HS-27A (cell line): ENCODE data around the gene N4BP2L2.

Experiments used
- DNase-seq: peaks from one replicate; pipeline ENCODE4 v3.0.0-alpha.2; 2012; ENCODE audit warnings: low read depth, missing footprints

Gene N4BP2L2

DNA sequence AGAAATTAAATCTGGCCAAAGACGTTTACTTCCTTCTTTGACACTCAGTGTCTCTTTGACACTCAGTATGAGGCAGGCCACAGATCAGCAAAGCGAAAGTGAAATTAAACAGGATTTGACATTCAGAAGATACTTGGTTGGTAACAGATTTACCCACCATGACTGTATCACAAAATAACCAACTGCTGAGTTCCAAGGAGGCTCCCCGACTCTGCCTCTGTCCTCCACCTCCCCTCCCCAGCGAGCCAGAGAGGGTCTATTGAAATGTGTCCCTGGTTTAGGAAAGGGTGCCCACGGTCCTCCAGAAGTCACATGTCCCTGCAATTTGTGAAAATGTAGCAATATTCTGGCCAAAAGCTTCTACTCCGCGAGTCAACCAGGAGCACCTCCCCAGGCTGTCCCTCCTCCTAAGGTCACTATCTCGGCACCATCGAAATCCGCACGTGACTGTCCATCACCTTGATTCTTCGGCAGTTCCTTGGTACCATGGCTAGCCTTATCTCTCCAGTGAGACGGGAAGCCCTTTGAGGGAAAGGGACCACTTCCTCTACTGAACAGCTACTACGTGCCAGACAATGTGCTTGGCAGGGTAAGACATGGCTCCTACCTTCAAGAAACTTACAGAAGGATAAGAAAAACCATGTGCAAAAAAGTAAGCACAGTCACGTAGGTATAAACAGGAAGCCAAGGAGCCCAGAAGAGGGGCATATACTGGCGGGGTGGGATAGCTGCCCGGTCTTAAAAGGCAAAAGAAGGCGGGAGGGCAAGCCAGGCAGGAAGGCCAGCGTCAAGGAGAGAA, 112.2 kb downstream of the N4BP2L2 start:
- DNase-seq = no peak

DNA sequence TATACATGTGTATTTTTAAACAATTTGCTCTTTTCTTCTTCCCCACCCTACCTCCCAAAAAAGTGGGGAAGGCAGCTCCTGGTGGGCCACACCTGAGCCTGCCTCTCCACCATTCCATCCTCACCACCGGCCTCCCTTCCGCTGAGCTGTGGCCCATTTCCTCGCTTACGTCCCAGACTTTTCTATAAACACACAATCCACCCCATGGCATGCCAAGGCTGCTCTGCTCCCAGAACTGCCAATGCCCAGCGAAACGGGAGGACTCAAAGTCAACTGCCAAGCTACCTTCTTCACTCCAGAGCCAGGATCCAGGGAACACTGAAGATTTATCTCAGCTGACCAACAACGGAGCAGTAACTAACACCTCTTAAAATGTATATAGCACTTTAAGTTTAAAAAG, 113.4 kb downstream of the N4BP2L2 start:
- no peak for DNase-seq

DNA sequence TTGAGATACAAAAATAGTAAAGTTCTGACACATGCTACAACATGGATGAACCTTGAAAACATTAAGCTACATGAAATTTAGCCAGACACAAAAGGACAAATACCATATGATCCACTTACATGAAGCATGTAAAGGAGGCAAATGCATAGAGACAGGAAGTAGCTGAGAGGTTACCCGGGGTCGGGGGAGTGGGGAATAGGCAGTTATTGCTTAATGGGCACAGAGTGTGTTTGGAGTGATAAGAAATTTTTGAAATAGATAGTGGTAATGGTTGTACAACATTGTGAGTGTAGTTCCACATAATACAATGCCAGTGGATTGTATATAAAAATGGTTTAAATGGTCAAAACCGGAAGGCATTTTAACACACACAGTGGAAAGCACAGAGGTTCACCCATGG, 115.0 kb downstream of the N4BP2L2 start:
- no peak for DNase-seq

DNA sequence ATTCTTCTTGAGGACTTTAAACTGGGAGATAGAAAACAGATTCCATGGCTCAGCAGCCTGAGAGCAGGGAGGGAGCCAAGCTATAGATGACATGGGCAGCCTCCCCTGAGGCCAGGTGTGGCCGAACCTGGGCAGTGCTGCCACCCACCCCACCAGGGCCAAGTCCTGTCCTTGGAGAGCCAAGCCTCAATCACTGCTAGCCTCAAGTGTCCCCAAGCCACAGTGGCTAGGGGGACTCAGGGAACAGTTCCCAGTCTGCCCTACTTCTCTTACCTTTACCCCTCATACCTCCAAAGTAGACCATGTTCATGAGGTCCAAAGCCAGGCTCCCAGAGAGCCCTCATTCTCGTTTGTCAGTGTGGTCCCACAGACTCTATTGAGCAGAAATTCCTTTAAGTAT, 118.7 kb downstream of the N4BP2L2 start:
- no peak for DNase-seq

DNA sequence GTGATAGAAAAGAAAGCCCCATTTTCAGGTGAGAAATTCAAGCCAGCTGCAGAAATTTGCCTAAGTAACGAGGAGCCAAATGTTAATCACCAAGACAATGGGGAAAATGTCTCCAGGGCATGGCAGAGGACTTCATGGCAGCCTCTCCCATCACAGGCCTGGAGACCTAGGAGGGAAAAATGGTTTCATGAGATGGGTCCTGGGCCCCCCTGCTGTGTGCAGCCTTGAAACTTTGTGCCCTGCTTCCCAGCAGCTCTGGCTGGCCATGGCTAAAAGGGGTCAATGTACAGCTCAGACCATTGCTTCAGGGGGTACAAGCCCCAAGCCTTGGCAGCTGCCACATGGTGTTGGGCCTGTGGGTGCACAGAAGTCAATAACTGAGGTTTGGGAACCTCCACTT, 120.6 kb downstream of the N4BP2L2 start:
- DNase-seq = no peak

DNA sequence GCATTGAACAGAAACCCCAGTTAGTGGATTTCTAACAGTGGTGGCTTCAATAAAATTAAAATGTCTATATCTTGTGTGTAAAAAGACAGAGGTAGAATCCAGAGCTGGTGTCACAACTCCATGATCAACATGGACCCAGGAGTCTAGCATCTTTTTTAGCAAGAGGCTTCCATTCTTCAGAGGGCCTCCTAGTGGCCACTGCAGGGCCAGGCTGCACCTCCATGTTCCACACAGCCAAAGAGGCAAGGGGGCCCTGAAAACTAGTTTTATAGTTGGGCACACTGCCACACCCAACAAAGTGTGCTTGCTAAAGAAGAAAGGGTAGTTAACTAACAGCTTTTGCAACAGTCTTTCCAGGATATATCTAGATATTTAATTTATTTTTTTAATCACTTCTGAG, 123.6 kb downstream of the N4BP2L2 start:
- DNase-seq = no peak

DNA sequence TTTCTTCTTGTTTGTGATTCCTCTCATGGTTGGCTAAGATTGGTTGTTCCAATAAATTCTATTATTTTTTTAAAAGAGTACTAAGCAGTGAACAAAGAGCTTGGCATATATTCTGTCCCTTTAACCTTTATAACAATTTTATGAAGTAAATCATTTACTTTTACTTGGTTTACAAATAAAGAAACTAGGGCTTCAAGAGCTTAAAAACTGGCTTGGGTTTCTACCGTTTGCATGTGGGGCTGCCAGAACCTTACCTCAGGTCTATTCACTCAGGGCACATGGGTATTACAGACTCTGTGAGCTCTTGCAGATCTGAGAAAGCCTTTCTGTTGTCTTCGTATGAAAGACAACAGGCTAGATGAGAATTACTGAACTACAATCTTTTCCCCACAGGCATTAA, 124.0 kb downstream of the N4BP2L2 start:
- DNase-seq = no peak

DNA sequence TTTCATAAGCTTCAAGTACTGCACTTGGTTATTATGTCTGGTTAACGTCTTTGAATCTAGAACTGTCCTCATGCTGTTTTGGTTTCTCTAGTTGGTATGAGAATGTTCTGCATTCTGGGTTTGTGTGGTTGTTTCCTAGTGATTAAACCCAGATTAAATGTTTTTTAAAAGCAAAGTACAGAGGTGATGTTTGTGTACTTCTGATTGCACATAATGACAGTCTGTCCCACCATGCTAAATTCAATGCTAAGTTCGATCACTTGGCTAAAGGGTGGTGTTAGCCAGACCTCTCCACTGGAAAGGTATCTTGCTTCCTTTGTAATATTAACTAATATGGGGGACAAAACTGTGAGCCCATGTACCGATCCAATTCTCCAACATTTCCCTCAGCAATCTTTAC, 125.3 kb downstream of the N4BP2L2 start:
- DNase-seq = no peak

DNA sequence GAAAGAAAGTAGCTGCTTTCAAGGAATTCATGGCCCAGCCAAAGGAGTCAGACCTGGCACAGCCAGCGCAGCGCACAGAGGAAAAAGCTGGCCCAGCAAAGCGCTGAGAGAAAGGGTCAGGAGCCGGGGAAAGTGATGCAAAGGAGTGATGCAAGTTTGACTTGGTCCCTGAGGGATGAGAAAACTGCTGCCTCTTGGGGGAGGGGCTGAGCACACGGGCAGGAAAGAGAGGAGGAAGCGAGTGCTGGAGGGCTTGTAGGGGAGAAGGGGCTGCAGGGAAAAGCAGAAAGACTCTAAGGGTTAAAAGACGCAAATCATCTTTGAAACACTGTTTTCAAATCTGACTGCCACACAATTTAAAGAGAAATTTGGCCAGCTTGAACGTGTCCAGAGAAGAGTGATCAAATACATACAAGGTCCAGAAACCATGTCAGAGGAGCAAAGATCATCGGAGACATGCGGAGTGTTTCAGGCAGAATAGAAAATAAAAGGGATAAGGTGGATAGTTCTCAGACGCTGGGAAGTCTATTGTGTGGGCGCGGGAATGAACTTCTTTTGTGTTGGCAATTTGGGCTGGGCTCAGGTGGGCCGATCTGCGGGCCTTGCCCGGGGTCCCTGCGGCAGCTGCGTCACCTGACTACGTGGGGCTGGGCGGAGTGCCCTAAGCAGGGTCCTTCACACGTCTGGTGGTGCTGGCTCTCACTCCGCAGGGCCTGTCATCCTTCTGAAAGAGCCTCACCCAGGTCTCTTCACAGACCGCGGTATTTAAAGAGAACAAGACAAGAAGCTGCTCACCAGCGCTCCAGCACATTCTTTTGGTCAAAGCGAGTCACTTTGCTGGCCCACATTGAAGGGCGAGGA, 128.8 kb downstream of the N4BP2L2 start:
- DNase-seq = no peak

DNA sequence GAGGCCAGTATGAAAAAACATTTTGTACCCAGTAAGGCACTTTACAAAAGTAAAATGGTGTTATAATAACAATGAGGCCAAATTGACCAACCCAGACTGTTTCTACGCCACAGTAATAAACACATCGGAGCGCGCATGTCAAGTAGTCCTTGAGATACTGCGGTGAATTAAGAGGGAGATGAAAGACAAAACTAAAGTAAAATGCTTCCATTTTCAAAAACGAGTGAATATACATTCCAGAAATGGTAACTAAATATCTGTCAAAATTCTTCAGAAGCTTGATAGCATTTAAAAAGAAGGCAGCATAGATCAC, 129.6 kb downstream of the N4BP2L2 start:
- DNase-seq = no peak

DNA sequence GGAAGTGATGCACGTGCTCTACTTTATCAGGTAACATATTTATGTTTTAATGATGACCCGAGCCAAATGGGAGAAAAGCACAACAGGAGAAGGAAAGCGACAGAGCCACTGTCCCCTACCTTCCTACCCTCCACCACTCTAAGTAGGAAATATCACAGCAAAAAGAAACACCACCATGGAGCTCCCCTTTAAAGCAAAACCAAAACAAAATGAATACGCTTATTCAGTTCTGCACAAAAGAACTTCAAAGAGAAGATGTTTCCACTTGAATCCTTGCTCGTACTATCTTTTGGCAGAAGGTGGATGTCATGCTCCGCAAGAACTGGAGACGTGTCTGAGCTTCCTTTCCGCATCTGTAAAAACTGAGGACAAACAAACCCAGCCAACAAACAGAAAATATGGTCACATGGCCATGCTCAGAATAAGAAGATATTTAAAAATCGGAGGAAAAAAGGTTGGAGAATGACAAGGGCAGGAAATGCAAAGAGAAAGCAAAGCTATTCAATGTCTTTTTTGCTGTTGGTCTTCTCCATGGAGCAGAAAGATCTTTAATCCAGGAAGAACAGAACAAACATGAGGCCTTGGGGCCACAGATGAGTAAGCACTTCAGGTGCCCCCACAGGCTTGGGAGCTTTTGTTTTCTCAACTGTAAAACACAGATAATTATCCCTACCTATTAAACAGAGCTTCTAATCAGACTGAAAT, 130.1 kb downstream of the N4BP2L2 start:
- DNase-seq = no peak

DNA sequence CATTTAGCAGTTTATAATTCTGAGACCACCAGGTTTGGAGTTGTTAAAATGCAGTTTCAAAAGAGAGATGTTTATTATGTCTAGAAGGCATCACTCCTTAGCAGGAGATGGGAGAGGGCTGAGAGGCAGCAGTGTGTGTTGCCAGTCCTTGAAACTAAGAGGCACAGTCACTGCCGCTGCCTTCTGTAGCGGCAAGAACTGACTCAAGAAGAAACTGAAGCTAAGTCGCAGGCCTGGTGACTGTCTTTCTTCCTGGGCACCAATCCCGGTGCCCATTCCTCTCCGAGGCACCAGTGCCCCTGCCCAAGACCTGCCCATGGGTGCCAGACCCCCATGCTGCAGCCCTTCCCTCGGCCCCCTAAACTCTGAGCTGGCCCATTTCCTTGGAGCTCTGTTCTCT, 130.7 kb downstream of the N4BP2L2 start:
- DNase-seq = no peak

DNA sequence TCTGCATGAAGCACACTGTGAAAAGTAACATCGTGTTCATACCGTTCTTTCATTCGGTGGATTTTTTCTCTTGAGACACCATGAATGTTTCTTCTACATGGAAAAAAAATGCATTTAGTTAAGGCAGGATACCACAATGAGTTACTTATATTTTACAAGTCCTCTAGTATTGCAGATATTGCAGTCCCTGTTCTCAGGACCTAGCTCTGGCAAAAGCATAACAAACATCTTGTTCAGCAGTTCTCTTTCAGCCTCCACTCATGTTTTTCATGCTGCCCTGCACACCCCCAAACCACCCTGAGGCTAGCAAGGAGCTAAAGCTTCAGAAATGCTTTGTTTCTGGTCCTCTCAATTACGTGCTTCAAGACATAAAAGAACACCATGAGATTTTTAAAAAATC, 135.5 kb downstream of the N4BP2L2 start:
- DNase-seq = no peak

DNA sequence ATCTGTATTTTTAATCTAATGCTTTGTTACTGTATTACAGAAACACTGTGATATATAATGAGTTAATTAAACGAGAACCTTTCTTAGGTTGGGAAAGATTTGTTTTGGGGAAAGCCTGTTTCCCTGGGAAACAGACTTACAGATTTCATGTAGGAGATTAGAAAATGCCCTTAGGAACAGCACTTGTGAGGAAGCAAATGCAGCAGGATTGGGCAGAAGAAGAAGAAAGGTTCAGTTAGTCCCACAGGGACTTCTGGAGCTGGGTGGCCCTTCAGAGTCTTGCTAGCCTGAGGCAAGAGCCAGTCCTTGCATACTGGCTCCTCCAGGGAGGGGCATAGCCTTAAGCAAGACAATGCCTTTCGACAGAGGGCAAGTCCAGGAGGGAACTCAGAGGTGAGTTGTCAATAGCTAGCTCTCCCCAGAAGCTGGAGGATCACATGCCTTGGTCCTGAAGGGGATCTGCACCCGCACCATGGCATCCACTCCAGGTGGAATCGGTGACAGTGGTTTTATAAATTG, 147.4 kb downstream of the N4BP2L2 start:
- no peak for DNase-seq

DNA sequence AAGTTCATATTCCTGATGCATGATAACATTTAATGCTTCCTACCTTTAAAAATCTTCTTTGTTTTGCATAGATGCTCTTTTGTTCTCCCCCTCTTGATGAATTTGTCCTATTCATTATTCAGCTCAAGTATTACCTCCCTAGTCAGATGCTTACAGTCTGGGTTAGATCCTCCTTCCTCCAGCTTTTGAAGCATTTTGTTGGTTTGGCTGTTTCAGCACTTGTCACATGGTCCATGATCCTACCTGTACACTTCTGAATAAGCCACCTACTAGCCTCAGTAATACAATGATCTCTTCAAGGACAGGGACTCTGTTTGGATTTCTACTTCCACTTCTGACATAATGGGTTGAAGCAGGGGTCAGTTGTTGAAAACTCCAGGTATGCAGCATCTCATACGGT, 148.1 kb downstream of the N4BP2L2 start:
- DNase-seq = no peak

DNA sequence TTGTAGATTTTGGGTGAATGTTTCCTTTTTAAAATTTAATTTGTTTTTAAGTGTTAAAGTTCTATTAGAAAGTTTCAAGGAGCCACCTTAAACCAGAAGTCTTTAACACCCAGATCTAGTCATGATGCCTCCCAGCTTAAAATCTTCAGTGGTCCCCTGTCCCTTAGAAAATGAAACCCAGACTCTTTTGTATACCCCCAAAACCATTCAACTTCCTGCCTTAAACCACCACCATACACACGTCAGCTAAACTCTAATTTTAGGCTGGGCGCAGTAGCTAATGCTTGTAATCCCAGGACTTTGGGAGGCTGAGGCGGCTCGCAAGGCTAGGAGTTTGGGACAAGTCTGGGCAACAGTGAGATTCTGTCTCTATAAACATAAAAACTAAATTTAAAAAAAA, 148.5 kb downstream of the N4BP2L2 start:
- DNase-seq = no peak

DNA sequence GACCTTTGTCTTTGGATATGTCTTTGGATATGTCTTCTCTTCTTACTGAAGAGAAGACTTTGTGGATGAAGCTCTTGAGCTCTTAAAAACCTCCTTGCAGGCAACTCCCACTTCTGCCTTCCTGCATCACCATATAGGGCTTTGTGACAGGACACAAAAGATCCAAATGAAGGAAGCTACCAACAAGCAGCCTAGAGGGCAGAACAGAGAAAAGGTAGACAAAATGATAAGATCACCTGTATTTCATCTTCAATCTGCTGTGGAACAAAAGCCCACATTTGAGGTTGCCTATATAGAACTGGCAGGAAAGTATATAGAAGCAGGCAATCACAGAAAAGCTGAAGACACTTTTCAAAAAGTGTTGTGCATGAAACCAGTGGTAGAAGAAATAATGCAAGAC, 153.2 kb downstream of the N4BP2L2 start:
- DNase-seq = no peak

DNA sequence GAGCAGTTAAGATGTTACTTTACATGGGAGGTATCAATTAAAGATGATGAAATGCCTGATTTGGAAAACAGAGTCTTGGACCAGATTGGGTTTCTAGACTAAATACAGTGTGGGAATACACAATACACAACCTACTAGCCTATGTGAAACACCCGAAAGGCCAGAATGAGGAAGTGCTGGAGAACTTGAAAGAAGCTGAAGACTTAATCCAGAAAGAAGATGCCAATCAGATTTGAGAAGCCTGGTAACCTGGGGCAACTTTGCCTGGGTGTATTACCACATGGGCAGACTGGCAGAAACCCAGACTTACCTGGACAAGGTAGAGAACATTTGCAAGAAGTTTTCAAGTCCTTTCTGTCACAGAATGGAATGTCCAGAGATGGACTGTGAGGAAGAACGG, 153.9 kb downstream of the N4BP2L2 start:
- no peak for DNase-seq

DNA sequence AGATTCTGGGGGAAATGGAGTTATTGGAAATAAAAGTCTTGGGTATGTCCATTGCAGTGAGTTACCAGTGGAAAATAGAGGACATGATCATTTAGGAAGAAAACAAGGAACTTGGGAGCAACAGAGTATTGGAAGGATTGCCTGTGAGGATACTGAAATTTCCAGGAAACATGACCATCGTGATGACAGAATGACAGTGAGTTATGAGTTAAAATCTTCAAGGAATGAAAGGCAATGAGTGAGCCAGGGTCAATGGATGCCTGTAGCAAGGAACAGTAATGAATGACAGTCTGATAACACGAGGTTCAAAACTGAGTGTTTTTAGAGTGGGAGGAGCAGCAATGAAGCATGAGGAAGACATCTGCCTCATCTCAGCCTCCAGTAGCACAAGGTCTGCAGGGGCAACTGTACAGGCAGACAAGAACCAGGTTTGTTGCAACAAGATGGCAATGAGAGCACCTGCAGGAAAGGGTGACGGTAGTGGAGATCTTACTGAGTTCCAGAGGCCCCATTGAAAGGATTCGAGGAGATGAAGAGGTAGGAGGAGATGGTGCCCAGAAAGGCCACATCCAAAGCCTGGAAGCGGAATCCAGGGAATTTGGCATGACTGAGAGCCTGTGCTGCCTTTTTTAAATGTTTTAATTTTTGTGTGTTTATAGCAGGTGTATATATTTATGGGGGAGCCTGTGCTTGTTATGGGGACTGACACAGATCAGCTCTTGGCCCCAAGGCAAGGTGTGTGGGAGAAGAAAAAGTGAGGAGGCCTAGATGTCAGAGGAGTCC, 154.6 kb downstream of the N4BP2L2 start:
- no peak for DNase-seq
